Tibial artery (tissue), 4 donors: ENCODE measurements around the gene PGM2L1.

ENCODE experiments used
- DNase-seq, 2 donors: peaks; one replicate each; pipeline ENCODE4 v3.0.0-alpha.2; 2019
- H3K27ac ChIP-seq, 2 donors: fragments of 200-600 bp; sonication (generic) in 1 of 2; 1 replicate in 1 of 2; 2 replicates in 1 of 2; pipeline ENCODE4 v1.5.1; 2018 to 2019; ENCODE audit warnings: mild to moderate bottlenecking in 1 of 2
- H3K27me3 ChIP-seq, 2 donors: fragments of 200-600 bp; sonication (generic) in 1 of 2; one replicate each; pipeline versions ENCODE4 v1.5.1 to v1.6.0; 2016 to 2019
- H3K36me3 ChIP-seq, 3 donors: fragments of 200-600 bp; sonication (generic) in 2 of 3; one replicate each; pipeline ENCODE4 v1.5.1; 2016 to 2019; ENCODE audit warnings: mild to moderate bottlenecking in 2 of 3
- H3K4me1 ChIP-seq, 4 donors: fragments of 200-600 bp; sonication (generic) in 2 of 4; 1 replicate in 3 of 4; 2 replicates in 1 of 4; pipeline ENCODE4 v1.5.1; 2016 to 2019
- H3K4me3 ChIP-seq, 2 donors: fragments of 200-600 bp; sonication (generic) in 1 of 2; 1 replicate in 1 of 2; 2 replicates in 1 of 2; pipeline ENCODE4 v1.5.1; 2018 to 2019; ENCODE audit warnings: mild to moderate bottlenecking in 2 of 2
- H3K9me3 ChIP-seq, 3 donors: fragments of 200-600 bp; sonication (generic) in 1 of 3; one replicate each; pipeline ENCODE4 v1.5.1; 2016 to 2019
- intact Hi-C: fragments of 100-400 bp; cut with DNase I; formaldehyde crosslinking; loops from one replicate; pipeline ENCODE4 v1.15.0; 2023; ENCODE audit warnings: low total_unique reads
- TF ChIP-seq, protein P1 (sequence below), 2 experiments: fragments of 200-600 bp in 1 of 2; fragments of 450-650 bp in 1 of 2; IDR thresholded peaks; one replicate each; pipeline ENCODE4 v1.5.1; 2017 to 2019; ENCODE audit warnings: antibody characterized with exemption in 2 of 2, mild to moderate bottlenecking in 1 of 2, moderate library complexity in 1 of 2

Gene PGM2L1

DNA sequence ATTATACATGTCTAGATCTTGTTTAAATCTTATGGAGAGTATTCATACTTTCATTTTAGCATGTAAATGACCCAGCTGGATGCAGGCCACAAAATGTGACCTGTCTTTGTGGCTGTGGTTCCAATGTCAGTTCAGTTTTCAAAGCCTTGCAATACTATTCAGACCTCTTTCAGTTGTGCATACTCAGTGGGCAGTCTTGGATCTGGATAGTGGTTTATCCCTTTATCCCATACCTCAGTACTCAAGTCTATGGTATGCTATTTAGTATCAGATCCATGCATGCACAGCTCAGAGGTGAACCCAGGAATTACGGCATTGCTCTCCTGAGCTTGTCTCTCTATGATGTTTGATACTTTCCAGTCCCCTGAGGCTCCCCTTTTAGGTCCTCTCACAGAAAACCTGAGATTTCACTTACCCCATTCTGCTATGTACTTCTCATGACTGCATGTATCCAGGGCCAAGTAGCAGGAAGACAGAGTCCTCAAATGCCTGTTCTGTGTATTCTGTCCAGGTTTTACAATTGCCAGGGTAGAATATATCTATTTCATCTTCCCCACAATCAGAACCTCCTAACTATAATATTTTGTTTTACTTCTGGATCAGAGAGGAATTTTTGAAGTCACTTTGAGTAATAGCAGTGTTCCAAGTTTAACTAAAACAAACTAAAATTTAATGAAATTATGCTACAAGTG lies 79.8 kb downstream of the PGM2L1 start:
- Histone ChIP-seq H3K36me3 (no peaks in the 10 kb centered on the region), H3K4me1 (peaks cover 0 to 46% (median 20%) of the 10 kb centered on the region in 4 donors), H3K27me3 (no peaks in the 10 kb centered on the region), H3K27ac (peak overlapping the region in 1 of 2 donors; percentile 9), H3K9me3 (peaks cover 0 to 12% (median 1%) of the 10 kb centered on the region in 3 donors), H3K4me3 (no peak overlapping the region)
- TF ChIP-seq, protein P1, sequence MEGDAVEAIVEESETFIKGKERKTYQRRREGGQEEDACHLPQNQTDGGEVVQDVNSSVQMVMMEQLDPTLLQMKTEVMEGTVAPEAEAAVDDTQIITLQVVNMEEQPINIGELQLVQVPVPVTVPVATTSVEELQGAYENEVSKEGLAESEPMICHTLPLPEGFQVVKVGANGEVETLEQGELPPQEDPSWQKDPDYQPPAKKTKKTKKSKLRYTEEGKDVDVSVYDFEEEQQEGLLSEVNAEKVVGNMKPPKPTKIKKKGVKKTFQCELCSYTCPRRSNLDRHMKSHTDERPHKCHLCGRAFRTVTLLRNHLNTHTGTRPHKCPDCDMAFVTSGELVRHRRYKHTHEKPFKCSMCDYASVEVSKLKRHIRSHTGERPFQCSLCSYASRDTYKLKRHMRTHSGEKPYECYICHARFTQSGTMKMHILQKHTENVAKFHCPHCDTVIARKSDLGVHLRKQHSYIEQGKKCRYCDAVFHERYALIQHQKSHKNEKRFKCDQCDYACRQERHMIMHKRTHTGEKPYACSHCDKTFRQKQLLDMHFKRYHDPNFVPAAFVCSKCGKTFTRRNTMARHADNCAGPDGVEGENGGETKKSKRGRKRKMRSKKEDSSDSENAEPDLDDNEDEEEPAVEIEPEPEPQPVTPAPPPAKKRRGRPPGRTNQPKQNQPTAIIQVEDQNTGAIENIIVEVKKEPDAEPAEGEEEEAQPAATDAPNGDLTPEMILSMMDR (IDR thresholded peaks at IDR 0.05), result no peak
- DNase-seq, result no peak
- intact Hi-C loops, result no loop called here

DNA sequence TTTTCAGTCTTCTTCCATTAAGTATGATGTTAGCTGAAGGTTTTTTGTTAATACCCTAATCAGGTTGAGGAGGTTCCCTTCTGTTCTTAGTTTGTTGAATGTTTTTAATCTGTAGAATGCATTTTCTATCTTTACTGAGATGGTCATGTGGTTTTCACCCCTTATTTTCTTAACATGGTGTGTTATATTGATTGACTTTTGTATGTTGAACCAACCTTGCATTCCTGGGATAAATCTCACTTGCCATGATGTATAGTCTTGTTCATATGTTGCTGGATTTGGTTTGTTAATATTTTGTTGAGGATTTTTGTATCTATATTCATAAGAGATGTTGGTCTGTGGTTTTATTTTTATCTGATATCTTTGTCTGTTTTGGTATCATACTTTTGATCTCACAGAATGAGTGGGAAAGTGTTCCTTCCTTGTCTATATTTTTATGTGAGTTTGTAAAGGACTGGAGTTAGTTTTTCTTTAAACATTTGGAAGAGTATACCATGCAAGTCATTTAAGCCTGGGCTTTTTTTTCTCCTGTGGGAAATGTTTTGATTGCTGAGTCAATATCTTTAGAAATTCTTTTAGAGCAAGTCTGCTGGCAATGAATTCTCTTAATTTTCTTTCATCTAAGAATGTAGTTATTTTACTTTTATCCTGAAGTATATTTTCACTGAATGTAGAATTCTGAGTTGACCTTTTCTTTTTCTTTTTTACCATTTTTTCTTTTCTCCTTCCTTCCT lies 81.3 kb downstream of the PGM2L1 start:
- intact Hi-C loops, result no loop called here
- Histone ChIP-seq H3K27ac (no peak overlapping the region), H3K4me1 (peaks cover 0 to 31% (median 11%) of the 10 kb centered on the region in 4 donors), H3K27me3 (no peaks in the 10 kb centered on the region), H3K9me3 (peaks cover 0 to 12% (median 8%) of the 10 kb centered on the region in 3 donors), H3K36me3 (no peaks in the 10 kb centered on the region), H3K4me3 (no peak overlapping the region)
- TF ChIP-seq, protein P1 (IDR thresholded peaks at IDR 0.05), result no peak
- no peak for DNase-seq

DNA sequence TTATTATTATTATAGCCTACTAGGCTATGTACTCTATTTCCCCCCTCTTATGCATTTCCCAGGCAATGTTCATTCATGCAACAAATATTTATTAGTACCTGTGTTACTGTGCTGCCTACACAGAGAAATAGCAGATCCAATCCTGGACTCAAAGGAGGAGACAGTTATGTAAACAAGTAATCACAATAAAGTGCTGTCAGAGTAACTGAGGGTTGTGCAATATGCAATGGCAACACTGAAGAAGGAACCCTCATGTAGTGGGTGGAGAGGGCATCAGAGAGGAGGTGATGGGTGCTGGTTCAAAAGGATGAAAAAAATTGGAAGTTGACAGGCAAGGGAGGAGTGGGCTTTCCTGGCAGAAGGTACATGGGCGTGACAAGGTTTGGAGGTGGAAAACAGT lies 85.9 kb downstream of the PGM2L1 start:
- H3K27me3 ChIP-seq, result peaks cover 0 to 8% of the 10 kb centered on the region in 2 donors
- no peak overlapping the region for H3K4me3 ChIP-seq
- TF ChIP-seq, protein P1 (IDR thresholded peaks at IDR 0.05), result no peak
- no peak for DNase-seq
- H3K36me3 ChIP-seq, result no peaks in the 10 kb centered on the region
- intact Hi-C loops, result no loop called here
- no peak overlapping the region for H3K27ac ChIP-seq
- H3K4me1 ChIP-seq, result peaks cover 0 to 9% (median 9%) of the 10 kb centered on the region in 4 donors
- H3K9me3 ChIP-seq, result peaks cover 0 to 12% (median 8%) of the 10 kb centered on the region in 3 donors

DNA sequence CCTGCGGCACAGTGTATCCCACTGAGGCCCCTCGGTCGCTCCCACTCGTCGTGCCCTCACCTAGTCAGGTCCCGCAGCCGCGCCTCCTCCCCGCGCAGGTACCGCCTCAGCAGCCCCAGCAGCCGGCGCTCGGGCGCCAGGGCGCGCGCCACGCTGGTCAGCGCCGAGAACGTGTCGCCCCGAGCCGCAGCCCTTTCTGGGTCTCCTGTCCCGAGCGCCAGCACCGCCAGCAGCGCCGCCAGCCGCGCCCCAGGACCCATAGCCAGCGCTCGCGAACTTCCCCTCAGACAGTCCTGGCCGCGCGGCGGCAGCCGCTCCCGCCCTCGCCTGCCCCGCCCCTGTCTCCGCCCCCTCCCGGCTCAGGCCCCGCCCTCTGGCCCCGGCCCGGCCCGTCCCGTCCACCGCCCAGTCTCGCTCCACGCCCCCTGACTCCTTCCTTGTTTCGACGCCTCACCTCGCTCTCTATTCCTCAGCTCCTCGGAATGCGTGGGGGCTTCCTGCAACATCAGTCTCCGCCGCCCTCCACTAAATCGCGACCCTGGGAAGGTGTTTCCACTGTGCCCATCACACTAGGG lies 86.8 kb downstream of the PGM2L1 start, which contains the start of gene P4HA3:
TSS of gene P4HA3 (minus strand) at position 289 of the 575 bp plus-strand sequence. CDS start at position 260, 29 bp downstream.
- H3K27ac ChIP-seq, result peak within 1 kb of the TSS in 1 of 2 donors; percentile 25
- intact Hi-C loops, result no loop called here
- H3K4me3 ChIP-seq, result peak within 1 kb of the TSS; percentile 49 to 60
- H3K4me1 ChIP-seq, result peaks cover 0 to 9% (median 9%) of the 10 kb centered on the region in 4 donors
- peaks cover 0 to 8% (median 3%) of the 10 kb centered on the region in 3 donors for H3K9me3 ChIP-seq
- H3K36me3 ChIP-seq, result no peaks in the 10 kb centered on the region
- TF ChIP-seq, protein P1 (IDR thresholded peaks at IDR 0.05), result no peak
- DNase-seq, result peak; percentile 55 to 81
- peaks cover 0 to 8% of the 10 kb centered on the region in 2 donors for H3K27me3 ChIP-seq

DNA sequence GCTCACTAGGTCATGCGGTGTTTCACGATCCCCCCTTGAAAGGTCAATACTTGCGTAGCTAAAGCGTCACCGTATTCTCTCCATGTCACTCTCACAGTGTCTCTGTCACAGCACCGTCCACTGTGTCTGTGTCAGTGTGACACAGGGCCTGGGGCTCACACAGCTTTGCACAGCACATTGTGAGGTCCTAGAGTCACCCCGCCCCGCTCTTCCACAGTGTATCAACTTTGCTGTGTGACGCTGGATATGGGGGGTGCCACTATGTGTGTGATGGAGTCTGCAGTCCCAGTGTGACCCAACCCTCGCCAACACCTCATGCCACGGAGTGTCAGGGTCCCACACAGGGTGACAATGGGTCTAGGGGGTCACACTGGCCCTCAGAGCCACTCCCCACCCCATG lies 87.4 kb downstream of the PGM2L1 start:
- Histone ChIP-seq H3K9me3 (peaks cover 0 to 8% (median 0%) of the 10 kb centered on the region in 3 donors), H3K4me1 (peaks cover 0 to 9% (median 9%) of the 10 kb centered on the region in 4 donors), H3K27me3 (peaks cover 0 to 8% of the 10 kb centered on the region in 2 donors), H3K36me3 (no peaks in the 10 kb centered on the region), H3K27ac (peak overlapping the region in 1 of 2 donors; percentile 25), H3K4me3 (peak overlapping the region; percentile 49 to 60)
- intact Hi-C loops, result no loop called here
- TF ChIP-seq, protein P1 (IDR thresholded peaks at IDR 0.05), result no peak
- DNase-seq, result no peak
